CD4-positive, alpha-beta T cell treated with Interferon gamma for 1 hour (primary cell): ENCODE measurements around the gene SFXN5.

Source experiments
- DNase-seq: peaks from one replicate; pipeline ENCODE4 v3.0.0-alpha.2; 2020

The SFXN5 gene

GRCh38 chr2:72934683-72935610 lies 136.6 kb downstream of the SFXN5 start:
- DNase-seq, result no peak

- no peak for DNase-seq
These were observed 137.8 kb downstream of the SFXN5 start for GRCh38 chr2:72933646-72934151.

GRCh38 chr2:72933207-72933606 lies 138.3 kb downstream of the SFXN5 start:
- no peak for DNase-seq

GRCh38 chr2:72932805-72933204 lies 138.7 kb downstream of the SFXN5 start:
- no peak for DNase-seq

GRCh38 chr2:72932045-72932740 lies 139.3 kb downstream of the SFXN5 start:
- DNase-seq, result no peak

- DNase-seq, result no peak
These were observed 140.1 kb downstream of the SFXN5 start for GRCh38 chr2:72931280-72931910.

- DNase-seq, result no peak
These were observed 142.5 kb downstream of the SFXN5 start for GRCh38 chr2:72929010-72929409.

GRCh38 chr2:72927619-72928550 lies 143.6 kb downstream of the SFXN5 start:
- no peak for DNase-seq

- DNase-seq, result no peak
These were observed 144.6 kb downstream of the SFXN5 start for GRCh38 chr2:72926811-72927465.

- DNase-seq, result no peak
These were observed 145.1 kb downstream of the SFXN5 start for GRCh38 chr2:72926368-72926767.

- no peak for DNase-seq
These were observed 146.1 kb downstream of the SFXN5 start for GRCh38 chr2:72925328-72925943.

GRCh38 chr2:72924353-72925240 lies 146.9 kb downstream of the SFXN5 start:
- no peak for DNase-seq

- no peak for DNase-seq
These were observed 147.6 kb downstream of the SFXN5 start for GRCh38 chr2:72923833-72924352.

- DNase-seq, result no peak
These were observed 149.7 kb downstream of the SFXN5 start for GRCh38 chr2:72921853-72922252.

- DNase-seq, result no peak
These were observed 150.2 kb downstream of the SFXN5 start for GRCh38 chr2:72921088-72921851.

GRCh38 chr2:72920318-72921087 lies 151.0 kb downstream of the SFXN5 start:
- no peak for DNase-seq

- no peak for DNase-seq
These were observed 151.8 kb downstream of the SFXN5 start for GRCh38 chr2:72919414-72920317.
